Stimulated activated CD8-positive, alpha-beta memory T cell treated with anti-CD3 and anti-CD28 coated beads, Interleukin-15, amount 100 ng/mL, for 48 hours (primary cell): ENCODE results near the gene NRBF2.
A peak's percentile ranks its signal among the peaks of the same experiment; 100 is the strongest.
"Not testable (repeated sequence)": the region's sequence is repeated elsewhere in the genome, so short reads cannot be mapped to it uniquely, and the experiment has no call there.

ENCODE experiments used
- DNase-seq, 2 donors: peaks; one replicate each; pipeline ENCODE4 v3.0.0-alpha.2; 2020; ENCODE audit warnings: low read depth in 2 of 2

The NRBF2 gene

GRCh38 chr10:63133056-63133820, at the start of gene NRBF2:
Gene NRBF2, plus strand, starts transcription at chr10:63133328. Its CDS starts 143 bp downstream, at chr10:63133471.
- DNase-seq: peak; percentile 97

GRCh38 chr10:63083406-63083805, 49.7 kb upstream of the NRBF2 start:
- not testable (repeated sequence) for DNase-seq

GRCh38 chr10:63083904-63084689, 49.0 kb upstream of the NRBF2 start:
- no peak for DNase-seq

- no peak for DNase-seq
Measured at GRCh38 chr10:63084690-63085382, 48.3 kb upstream of the NRBF2 start.

GRCh38 chr10:63093227-63093626, 39.9 kb upstream of the NRBF2 start:
- no peak for DNase-seq

GRCh38 chr10:63094405-63094804, 38.7 kb upstream of the NRBF2 start:
- no peak for DNase-seq

GRCh38 chr10:63094881-63095280, 38.2 kb upstream of the NRBF2 start:
- DNase-seq: no peak

- no peak for DNase-seq
Measured at GRCh38 chr10:63099734-63100133, 33.4 kb upstream of the NRBF2 start.

- DNase-seq: not testable (repeated sequence)
Measured at GRCh38 chr10:63101091-63101490, 32.0 kb upstream of the NRBF2 start.

GRCh38 chr10:63102279-63102883, 30.7 kb upstream of the NRBF2 start:
- DNase-seq: peak in 1 of 2 donors; percentile 18

- DNase-seq: not testable (repeated sequence)
Measured at GRCh38 chr10:63103178-63103577, 29.9 kb upstream of the NRBF2 start.

GRCh38 chr10:63103971-63104409, 29.1 kb upstream of the NRBF2 start:
- peak; percentile 27 to 64 for DNase-seq

- DNase-seq: no peak
Measured at GRCh38 chr10:63105225-63106110, 27.7 kb upstream of the NRBF2 start.

GRCh38 chr10:63106111-63106755, 26.9 kb upstream of the NRBF2 start:
- no peak for DNase-seq

GRCh38 chr10:63107943-63108437, 25.1 kb upstream of the NRBF2 start:
- no peak for DNase-seq

GRCh38 chr10:63110940-63111339, 22.2 kb upstream of the NRBF2 start:
- no peak for DNase-seq

- no peak for DNase-seq
Measured at GRCh38 chr10:63114031-63114814, 18.9 kb upstream of the NRBF2 start.

GRCh38 chr10:63115732-63116383, 17.3 kb upstream of the NRBF2 start:
- no peak for DNase-seq
